DOHH2 (cell line): Measurements from ENCODE around the gene SNX9.

Source experiments
- EZH2phosphoT487 ChIP-seq: fragments of 200-600 bp; sonication (generic); IDR thresholded peaks from 2 replicates; pipeline ENCODE4 v1.6.1; 2017; ENCODE audit warnings: borderline replicate concordance, mild to moderate bottlenecking, antibody characterized with exemption, low read length, moderate library complexity, mixed read lengths
- TF ChIP-seq, protein P1 (sequence below): fragments of 200-600 bp; sonication (generic); IDR thresholded peaks from one replicate; pipeline ENCODE4 v1.5.1; 2014; ENCODE audit warnings: antibody characterized with exemption, mild to moderate bottlenecking, low read depth, low read length; ENCODE audit not compliant: poor library complexity, severe bottlenecking

GRCh38 chr6:157955675-157956074 is 132.6 kb downstream of the SNX9 start:
- TF ChIP-seq, protein P1, sequence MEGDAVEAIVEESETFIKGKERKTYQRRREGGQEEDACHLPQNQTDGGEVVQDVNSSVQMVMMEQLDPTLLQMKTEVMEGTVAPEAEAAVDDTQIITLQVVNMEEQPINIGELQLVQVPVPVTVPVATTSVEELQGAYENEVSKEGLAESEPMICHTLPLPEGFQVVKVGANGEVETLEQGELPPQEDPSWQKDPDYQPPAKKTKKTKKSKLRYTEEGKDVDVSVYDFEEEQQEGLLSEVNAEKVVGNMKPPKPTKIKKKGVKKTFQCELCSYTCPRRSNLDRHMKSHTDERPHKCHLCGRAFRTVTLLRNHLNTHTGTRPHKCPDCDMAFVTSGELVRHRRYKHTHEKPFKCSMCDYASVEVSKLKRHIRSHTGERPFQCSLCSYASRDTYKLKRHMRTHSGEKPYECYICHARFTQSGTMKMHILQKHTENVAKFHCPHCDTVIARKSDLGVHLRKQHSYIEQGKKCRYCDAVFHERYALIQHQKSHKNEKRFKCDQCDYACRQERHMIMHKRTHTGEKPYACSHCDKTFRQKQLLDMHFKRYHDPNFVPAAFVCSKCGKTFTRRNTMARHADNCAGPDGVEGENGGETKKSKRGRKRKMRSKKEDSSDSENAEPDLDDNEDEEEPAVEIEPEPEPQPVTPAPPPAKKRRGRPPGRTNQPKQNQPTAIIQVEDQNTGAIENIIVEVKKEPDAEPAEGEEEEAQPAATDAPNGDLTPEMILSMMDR, result no peak
- TF ChIP-seq EZH2phosphoT487, result no peak
